Measurements from ENCODE around the gene DHRS13. TPM values are rescaled to one million over a fixed set of nuclear protein-coding genes. Genes with fewer than 3 reads are reported as not detected.
"Not testable (repeated sequence)": the region's sequence is repeated elsewhere in the genome, so short reads cannot be mapped to it uniquely, and the experiment has no call there.

DHRS13 gene
- total RNA-seq, 1 experiment from 2014 or later, result 12.0 TPM

- Histone ChIP-seq H3K9me3 (no peaks in the 10 kb centered on the region), H3K36me3 (peaks cover 95% of the 10 kb centered on the region), H3K4me3 (no peak overlapping the region), H3K27me3 (no peaks in the 10 kb centered on the region)
- no peak for DNase-seq
Measured at GRCh38 chr17:28912281-28912937, 9.5 kb upstream of the DHRS13 start.

- Histone ChIP-seq H3K4me3 (no peak overlapping the region), H3K27me3 (no peaks in the 10 kb centered on the region), H3K36me3 (peaks cover 95% of the 10 kb centered on the region), H3K9me3 (no peaks in the 10 kb centered on the region)
- no peak for DNase-seq
Measured at GRCh38 chr17:28911411-28912045, 8.6 kb upstream of the DHRS13 start.

DNA sequence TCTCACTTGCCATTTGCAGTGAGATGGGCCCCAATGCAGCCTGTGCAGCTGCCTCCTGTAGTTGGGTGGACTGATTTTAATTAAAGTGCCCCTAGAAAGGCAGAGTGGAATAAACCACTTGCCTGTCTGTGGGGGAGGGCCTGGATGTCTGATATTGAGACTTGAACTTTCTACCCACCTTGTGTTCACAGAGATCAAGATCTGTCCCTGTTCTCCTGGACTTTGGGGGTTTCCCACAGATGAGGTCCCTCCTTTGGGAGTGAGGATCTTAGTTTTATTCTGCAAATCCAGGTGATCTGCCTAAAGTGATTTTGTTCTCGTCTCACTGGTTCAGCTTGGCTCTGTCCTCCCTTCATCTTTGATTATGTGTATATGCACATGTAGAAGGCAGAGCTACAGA, 7.7 kb upstream of the DHRS13 start:
- Histone ChIP-seq H3K4me3 (no peak overlapping the region), H3K27me3 (no peaks in the 10 kb centered on the region), H3K9me3 (no peaks in the 10 kb centered on the region), H3K36me3 (peaks cover 95% of the 10 kb centered on the region)
- DNase-seq, result no peak

GRCh38 chr17:28908640-28909167, 5.8 kb upstream of the DHRS13 start:
- peaks cover 83% of the 10 kb centered on the region for H3K36me3 ChIP-seq
- H3K4me3 ChIP-seq, result no peak overlapping the region
- H3K9me3 ChIP-seq, result no peaks in the 10 kb centered on the region
- no peaks in the 10 kb centered on the region for H3K27me3 ChIP-seq
- DNase-seq, result peak; percentile 69

DNA sequence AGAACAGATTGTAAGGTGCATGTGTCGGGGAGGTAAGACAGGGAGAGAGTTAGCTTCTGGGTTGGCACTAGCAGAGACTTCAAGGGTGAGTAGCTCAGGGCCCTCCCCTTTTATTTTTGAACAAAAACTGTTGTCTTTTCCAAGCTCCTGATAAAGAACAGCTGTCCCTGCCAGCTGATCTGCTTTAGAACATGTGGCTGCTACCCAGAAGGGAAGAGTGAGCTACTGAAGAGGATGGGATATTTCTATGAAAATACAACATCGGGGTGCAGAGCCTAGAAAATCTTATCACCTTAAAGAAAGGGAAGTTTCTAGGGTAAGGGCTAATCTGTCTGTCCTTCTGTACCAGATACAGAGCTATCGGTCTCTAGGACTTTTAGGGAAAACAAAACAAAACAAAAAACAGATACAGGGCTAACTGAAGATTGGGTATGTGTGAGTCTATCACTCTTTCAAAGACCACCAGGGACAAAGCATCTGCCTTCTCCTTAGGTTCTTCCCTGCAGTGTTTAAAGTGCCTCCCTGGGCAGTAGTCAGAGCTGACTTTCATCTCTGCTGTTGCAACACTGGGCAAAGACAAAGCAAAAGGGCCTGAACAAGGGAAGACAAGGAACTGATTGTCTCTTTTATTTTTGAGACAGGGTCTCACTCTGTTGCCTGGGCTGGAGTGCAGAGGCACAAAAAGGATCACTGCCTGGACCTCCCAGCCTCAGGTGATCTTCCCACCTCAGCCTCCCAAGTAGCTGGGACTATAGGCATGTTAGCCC, 5.0 kb upstream of the DHRS13 start:
- no peak for DNase-seq
- Histone ChIP-seq H3K9me3 (no peaks in the 10 kb centered on the region), H3K27me3 (no peaks in the 10 kb centered on the region), H3K36me3 (peaks cover 75% of the 10 kb centered on the region), H3K4me3 (no peak overlapping the region)

DNA sequence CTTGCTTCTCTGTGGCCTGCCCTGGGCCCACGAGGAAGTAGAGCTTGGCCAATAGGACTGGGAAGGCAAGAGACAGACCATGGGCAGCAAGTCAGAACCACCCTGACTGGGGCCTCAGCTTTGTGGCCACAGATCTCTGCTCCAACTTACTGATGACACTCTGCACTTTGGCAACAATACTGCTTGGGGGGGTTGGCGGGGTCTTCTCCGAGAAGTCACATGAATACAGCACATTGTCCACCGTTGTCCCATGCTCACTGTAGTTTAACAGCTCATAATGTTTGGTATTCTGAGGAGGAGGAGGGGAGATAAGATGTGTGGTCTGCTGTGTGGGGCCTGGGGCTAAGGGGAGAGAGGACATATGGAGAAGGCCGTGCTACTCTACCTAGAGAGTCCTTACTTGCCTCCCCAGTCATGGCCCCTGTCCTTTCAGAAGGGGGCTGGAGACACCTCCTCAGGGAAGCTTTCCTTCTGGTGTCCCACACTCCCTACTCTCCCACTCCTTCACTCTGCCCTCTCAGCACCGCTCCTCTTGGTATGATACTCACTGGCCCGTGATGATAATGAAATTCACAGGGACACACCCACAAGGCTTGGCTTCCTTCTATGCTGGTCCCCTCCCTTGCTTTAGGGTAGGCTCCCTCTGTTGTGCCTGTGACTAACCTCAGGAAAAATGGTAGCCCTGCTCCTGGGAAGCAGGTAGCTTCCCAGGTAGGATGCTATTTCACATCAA, 4.0 kb upstream of the DHRS13 start:
- Histone ChIP-seq H3K27me3 (peaks cover 2% of the 10 kb centered on the region; the same call in 1 of the 2 replicates), H3K4me3 (no peak overlapping the region), H3K9me3 (no peaks in the 10 kb centered on the region), H3K36me3 (peaks cover 66% of the 10 kb centered on the region)
- no peak for DNase-seq

- Histone ChIP-seq H3K9me3 (no peaks in the 10 kb centered on the region), H3K27me3 (peaks cover 2% of the 10 kb centered on the region; the same call in 1 of the 2 replicates), H3K36me3 (peaks cover 62% of the 10 kb centered on the region), H3K4me3 (no peak overlapping the region)
- DNase-seq, result no peak
Measured at GRCh38 chr17:28906276-28906675, 3.4 kb upstream of the DHRS13 start.

DNA sequence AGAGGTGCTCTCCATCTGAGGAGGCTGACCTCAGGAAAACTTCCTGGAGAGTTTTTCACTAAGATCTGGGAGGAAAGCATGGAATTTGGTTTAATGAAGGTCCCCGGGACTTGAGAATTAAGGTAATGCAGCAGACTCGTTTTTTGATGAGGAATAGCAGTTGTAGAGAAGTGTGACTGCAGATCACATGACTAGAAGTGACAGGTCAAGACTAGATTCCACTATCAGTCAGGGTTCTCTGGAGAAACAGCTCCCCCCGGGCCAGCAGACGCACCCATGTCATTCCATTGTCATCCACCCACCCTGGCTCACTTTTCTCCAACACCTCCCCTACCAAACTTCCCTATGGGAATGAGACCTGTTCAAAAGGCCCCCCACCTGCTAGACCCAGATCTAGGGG, 1.9 kb upstream of the DHRS13 start:
- Histone ChIP-seq H3K9me3 (no peaks in the 10 kb centered on the region), H3K27me3 (peaks cover 2% of the 10 kb centered on the region; the same call in 1 of the 2 replicates), H3K4me3 (no peak overlapping the region), H3K36me3 (peaks cover 48% of the 10 kb centered on the region)
- no peak for DNase-seq

- not testable (repeated sequence) for DNase-seq, H3K9me3 ChIP-seq, H3K27me3 ChIP-seq
- H3K36me3 ChIP-seq, result peaks cover 35% of the 10 kb centered on the region
- peak overlapping the region; percentile 53 for H3K4me3 ChIP-seq
Measured at GRCh38 chr17:28903546-28903841, 615 bp upstream of the DHRS13 start.

DNA sequence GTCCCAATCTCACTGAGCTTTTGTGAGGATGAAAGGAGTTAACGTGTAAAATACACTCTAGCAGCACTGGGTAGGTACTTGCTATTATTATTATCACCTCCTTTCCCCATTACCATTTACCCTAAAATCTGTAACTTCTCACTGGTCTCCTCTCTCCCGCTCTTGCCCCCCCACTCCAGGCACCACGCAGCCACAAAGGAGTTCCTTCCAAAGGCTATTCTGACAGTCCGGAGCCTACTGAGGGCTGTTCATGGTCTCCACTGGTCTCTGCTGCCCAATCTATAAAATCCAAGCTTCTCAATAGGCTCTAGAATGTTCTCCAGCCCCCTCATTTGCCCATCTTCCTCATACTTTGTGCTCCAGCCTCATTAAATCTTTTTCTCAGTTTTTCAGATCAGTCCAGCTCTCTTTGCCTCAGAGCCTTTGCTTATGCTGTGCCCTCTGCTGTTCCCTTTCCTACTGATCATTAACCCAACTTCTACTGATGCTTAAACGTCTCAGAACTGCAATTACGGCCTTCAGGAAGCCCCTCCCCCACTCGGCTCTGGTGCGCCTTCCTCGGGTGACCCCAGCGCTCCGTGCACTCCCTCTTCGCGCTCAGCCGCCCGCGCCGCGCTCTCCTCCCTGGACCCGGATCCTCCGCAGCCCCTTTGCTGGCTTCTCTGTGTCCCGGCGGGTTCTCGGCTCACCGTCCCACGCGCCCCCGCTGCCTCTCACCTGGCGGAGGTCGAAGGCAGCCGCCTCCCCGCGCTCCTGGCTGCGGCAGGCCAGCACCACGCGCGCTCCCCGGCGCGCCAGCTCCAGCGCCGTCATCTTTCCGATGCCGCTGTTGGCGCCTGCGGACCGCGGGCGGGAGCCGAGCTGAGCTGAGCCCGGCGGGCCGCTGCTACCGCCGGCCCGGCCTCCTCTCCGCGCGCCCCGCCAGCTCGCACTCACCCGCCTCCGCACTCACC, 737 bp downstream of the DHRS13 start:
- Histone ChIP-seq H3K27me3 (peaks cover 2% of the 10 kb centered on the region; the same call in 1 of the 2 replicates), H3K4me3 (peak overlapping the region; percentile 53), H3K9me3 (no peaks in the 10 kb centered on the region), H3K36me3 (peaks cover 21% of the 10 kb centered on the region)
- DNase-seq, result peak; percentile 23

- no peak overlapping the region for H3K4me3 ChIP-seq
- no peak for DNase-seq
- peaks cover 2% of the 10 kb centered on the region; the same call in 1 of the 2 replicates for H3K27me3 ChIP-seq
- no peaks in the 10 kb centered on the region for H3K9me3 ChIP-seq
- peaks cover 11% of the 10 kb centered on the region for H3K36me3 ChIP-seq
Measured at GRCh38 chr17:28900986-28901726, 1.7 kb downstream of the DHRS13 start.

- Histone ChIP-seq H3K36me3 (no peaks in the 10 kb centered on the region), H3K9me3 (no peaks in the 10 kb centered on the region), H3K4me3 (no peak overlapping the region), H3K27me3 (peaks cover 2% of the 10 kb centered on the region; the same call in 1 of the 2 replicates)
- no peak for DNase-seq
Measured at GRCh38 chr17:28899212-28899815, 3.6 kb downstream of the DHRS13 start.

DNA sequence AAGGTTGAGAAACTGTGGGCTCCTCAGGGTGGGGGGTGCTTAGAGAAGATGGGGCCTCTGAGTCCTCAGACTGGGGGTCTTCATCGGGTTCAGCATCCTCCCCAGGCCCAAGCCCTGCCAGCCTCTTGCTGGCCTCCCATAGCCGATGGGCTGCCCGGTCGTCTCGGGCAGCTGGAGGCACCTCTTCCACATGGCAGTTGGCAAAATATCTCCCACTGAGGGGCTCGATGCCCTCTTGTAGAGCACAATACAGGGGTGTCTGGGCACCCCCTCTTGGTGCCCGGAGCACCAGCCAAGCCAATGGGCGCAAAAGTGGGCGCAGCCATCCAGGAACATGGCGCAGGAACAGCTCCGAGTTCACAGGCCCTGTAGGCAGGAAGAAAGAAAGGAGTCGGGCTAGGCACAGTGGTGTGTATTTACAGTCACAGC, 4.3 kb downstream of the DHRS13 start:
- no peak for DNase-seq
- no peak overlapping the region for H3K4me3 ChIP-seq
- no peaks in the 10 kb centered on the region for H3K9me3 ChIP-seq

DNA sequence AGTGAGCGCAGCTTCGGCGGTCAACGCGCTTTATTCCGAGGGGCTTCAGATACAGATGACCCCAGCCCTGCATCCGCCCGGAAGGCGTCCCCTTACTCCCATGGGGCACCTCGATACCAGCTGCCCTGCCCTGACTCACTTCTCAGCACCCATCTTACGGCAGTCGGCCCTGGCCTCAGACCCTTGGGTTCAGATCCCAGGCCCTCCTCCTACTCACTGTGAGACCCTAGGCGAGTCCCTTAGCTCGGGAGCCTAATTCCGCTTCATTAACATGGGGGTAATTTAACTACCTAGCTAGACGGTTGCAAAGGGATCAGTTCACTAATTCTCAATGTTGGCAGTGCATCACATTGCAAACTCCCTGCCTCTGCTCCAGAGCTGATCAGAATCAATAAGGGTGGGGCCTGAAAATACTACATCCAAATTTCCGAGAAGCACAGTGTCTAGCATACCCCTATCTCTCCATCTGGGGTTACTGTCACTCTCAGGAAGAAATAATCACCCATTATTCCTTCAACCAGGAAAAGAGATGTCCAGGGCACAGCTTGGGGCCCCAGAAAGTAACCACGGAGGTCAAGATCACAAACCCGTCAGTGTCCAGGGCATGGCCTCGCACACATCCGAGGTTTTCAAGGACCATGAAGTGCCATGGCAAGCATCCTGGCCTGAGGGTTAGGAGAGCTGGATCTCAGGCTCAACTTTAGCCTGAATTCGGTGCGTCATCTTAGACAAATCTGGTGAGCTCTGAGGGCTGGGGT, 4.9 kb downstream of the DHRS13 start:
- Histone ChIP-seq H3K36me3 (peaks cover 4% of the 10 kb centered on the region; the same call in 1 of the 2 replicates), H3K9me3 (no peaks in the 10 kb centered on the region), H3K27me3 (peaks cover 2% of the 10 kb centered on the region; the same call in 1 of the 2 replicates), H3K4me3 (peak overlapping the region; percentile 87)
- no peak for DNase-seq

More for the DNA sequence above, 4.3 kb downstream of the DHRS13 start:
- H3K27me3 ChIP-seq, result peaks cover 2% of the 10 kb centered on the region; the same call in 1 of the 2 replicates
- peaks cover 4% of the 10 kb centered on the region; the same call in 1 of the 2 replicates for H3K36me3 ChIP-seq
